Ishikawa (cell line): ENCODE data around the gene GALNTL6.

ENCODE experiments used
- CEBPB ChIP-seq: IDR thresholded peaks from 2 replicates; pipeline ENCODE4 v1.6.1; 2012
- CREB1 ChIP-seq: IDR thresholded peaks from 2 replicates; pipeline ENCODE4 v1.6.1; 2012; ENCODE audit warnings: low read depth
- EGR1 ChIP-seq: IDR thresholded peaks from 2 replicates; pipeline ENCODE4 v1.6.1; 2012
- EP300 ChIP-seq: IDR thresholded peaks from 2 replicates; pipeline ENCODE4 v1.6.1; 2012; ENCODE audit warnings: borderline replicate concordance
- FOXM1 ChIP-seq: IDR thresholded peaks from 2 replicates; pipeline ENCODE4 v1.6.1; 2012; ENCODE audit warnings: low read depth, borderline replicate concordance
- NFIC ChIP-seq: IDR thresholded peaks from 2 replicates; pipeline ENCODE4 v1.6.1; 2012
- RAD21 ChIP-seq: IDR thresholded peaks from 2 replicates; pipeline ENCODE4 v1.6.1; 2012; ENCODE audit warnings: low read depth
- TAF1 ChIP-seq: IDR thresholded peaks from 2 replicates; pipeline ENCODE4 v1.6.1; 2012; ENCODE audit warnings: low read depth, mild to moderate bottlenecking
- TCF12 ChIP-seq: IDR thresholded peaks from 2 replicates; pipeline ENCODE4 v1.6.1; 2012; ENCODE audit warnings: low read depth
- TEAD4 ChIP-seq: IDR thresholded peaks from 2 replicates; pipeline ENCODE4 v1.6.1; 2012
- YY1 ChIP-seq: IDR thresholded peaks from 2 replicates; pipeline ENCODE4 v1.6.1; 2012; ENCODE audit warnings: low read depth
- ZBTB7A ChIP-seq: IDR thresholded peaks from 2 replicates; pipeline ENCODE4 v1.6.1; 2012; ENCODE audit warnings: low read depth
- TF ChIP-seq, protein P1 (sequence below): IDR thresholded peaks from 2 replicates; pipeline ENCODE4 v1.6.1; 2012; ENCODE audit warnings: low read depth, mild to moderate bottlenecking
- TF ChIP-seq, protein P2 (sequence below): IDR thresholded peaks from 2 replicates; pipeline ENCODE4 v1.6.1; 2012
- TF ChIP-seq, protein P3 (sequence below): IDR thresholded peaks from 2 replicates; pipeline ENCODE4 v1.6.1; 2012

GALNTL6 gene

DNA sequence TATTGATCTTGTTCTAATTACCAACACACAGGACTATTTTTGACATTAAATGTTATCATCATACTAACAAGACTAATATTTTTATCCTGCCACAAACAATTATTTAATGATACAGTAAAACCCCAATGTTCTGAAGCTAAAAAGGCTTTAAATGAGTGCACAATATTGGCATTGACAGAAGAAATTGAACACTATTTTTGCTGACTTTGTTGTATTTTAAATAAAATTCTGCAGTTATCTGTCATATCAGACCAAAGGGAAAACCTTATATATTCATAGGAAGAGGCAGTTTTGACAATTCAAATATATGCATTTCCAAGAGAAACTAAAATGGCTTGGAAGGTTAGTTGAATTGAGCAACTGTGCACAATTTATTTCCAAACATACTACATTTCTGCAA is 957.6 kb downstream of the GALNTL6 start:
- TF ChIP-seq, protein P1, sequence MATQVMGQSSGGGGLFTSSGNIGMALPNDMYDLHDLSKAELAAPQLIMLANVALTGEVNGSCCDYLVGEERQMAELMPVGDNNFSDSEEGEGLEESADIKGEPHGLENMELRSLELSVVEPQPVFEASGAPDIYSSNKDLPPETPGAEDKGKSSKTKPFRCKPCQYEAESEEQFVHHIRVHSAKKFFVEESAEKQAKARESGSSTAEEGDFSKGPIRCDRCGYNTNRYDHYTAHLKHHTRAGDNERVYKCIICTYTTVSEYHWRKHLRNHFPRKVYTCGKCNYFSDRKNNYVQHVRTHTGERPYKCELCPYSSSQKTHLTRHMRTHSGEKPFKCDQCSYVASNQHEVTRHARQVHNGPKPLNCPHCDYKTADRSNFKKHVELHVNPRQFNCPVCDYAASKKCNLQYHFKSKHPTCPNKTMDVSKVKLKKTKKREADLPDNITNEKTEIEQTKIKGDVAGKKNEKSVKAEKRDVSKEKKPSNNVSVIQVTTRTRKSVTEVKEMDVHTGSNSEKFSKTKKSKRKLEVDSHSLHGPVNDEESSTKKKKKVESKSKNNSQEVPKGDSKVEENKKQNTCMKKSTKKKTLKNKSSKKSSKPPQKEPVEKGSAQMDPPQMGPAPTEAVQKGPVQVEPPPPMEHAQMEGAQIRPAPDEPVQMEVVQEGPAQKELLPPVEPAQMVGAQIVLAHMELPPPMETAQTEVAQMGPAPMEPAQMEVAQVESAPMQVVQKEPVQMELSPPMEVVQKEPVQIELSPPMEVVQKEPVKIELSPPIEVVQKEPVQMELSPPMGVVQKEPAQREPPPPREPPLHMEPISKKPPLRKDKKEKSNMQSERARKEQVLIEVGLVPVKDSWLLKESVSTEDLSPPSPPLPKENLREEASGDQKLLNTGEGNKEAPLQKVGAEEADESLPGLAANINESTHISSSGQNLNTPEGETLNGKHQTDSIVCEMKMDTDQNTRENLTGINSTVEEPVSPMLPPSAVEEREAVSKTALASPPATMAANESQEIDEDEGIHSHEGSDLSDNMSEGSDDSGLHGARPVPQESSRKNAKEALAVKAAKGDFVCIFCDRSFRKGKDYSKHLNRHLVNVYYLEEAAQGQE = no peak
- no peak for TF ChIP-seq YY1
- TF ChIP-seq TEAD4 = no peak
- TF ChIP-seq TCF12 = no peak

DNA sequence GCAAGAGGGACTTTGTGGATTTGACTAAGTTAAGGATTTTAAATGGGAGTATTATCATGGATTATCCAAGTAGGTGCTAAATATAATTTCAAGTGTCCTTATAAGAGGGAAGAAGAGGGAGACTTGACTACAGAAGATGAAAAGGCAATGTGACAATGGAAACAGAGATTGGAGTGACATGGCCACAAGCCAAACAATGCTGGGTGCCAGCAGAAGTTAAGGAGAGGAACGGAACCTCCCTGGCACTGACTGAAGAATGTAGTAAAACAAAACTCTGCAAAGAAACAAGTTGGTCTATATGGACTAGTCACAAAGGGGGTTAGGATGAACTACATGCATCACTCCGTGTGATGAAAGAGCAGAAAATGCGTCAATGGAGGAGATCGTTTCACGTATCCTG is 959.6 kb downstream of the GALNTL6 start:
- TF ChIP-seq TCF12 (no peak), FOXM1 (no peak), TAF1 (no peak), RAD21 (no peak), NFIC (no peak), ZBTB7A (no peak), CEBPB (no peak), EP300 (no peak), YY1 (no peak), CREB1 (no peak), EGR1 (no peak)
- TF ChIP-seq, protein P2, sequence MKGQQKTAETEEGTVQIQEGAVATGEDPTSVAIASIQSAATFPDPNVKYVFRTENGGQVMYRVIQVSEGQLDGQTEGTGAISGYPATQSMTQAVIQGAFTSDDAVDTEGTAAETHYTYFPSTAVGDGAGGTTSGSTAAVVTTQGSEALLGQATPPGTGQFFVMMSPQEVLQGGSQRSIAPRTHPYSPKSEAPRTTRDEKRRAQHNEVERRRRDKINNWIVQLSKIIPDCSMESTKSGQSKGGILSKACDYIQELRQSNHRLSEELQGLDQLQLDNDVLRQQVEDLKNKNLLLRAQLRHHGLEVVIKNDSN = no peak
- TF ChIP-seq, protein P1 = no peak
- TF ChIP-seq, protein P3, sequence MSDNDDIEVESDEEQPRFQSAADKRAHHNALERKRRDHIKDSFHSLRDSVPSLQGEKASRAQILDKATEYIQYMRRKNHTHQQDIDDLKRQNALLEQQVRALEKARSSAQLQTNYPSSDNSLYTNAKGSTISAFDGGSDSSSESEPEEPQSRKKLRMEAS = no peak

DNA sequence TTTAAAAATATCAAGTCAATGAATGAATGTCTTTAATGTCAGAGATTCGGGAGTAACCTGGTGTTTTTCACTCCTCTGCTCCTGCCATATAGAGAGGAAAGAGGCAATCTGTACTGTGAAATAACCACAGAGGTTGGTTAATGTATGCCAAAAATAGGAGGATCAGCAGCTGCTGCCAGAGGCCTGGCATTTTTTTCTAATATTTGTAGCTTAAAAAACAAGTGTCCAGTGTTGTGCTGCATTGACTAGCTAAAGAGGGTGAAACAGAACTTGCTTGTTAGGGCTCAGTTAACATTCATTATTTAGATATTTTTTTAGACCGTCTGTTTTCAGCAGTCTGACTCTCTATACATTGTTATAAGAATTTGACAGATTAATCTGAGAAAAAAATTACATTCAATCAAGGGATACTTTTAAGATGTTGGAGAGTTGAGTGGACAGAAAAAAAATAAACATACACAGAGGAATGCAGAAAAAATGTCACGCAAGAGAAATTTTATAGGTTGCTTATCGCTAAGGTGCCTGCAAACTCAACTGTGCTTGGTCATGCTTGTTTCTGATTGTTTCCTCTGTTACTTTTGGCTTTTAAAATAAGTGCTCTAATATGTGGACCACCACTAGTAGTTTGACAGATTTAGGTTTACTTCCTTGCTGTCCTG is 963.1 kb downstream of the GALNTL6 start:
- TF ChIP-seq TEAD4 (no peak), FOXM1 (no peak), YY1 (no peak), EGR1 (no peak), TAF1 (no peak), NFIC (no peak), EP300 (no peak), RAD21 (no peak), CREB1 (no peak), ZBTB7A (no peak), TCF12 (no peak), CEBPB (no peak)
- TF ChIP-seq, protein P1 = no peak
- TF ChIP-seq, protein P3 = no peak
- TF ChIP-seq, protein P2 = no peak

DNA sequence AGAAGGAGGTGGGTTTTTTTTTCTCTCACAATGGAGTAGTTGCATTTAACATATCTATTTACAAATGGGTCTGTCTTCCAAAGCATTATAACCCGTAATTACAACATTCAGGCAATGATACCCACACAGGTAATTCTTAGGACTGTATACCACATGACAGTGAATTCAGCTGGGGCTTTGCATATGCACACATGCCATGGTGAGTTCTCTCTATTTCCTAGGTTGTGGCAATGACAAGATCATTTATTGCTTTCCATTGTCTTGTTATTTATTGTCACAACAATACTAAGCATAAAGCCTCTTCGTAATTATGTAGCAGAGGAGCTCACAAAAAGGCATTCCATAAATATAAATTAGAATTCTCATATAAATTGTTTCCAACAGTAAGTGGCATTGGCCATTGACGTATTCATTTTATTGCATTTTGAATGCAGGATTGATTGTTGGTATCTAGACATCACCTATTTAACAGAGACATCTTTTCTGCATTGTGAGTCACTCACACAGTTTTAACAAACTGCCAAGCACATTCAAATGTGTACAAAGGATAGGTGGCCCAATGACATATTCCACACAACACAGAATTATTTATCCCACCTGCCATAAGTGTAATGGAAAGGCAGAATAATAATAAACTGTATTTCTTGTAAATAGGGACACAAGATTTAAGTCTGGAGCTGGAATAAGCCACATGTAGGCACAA is 964.7 kb downstream of the GALNTL6 start:
- no peak for TF ChIP-seq RAD21
- TF ChIP-seq NFIC = no peak
- no peak for TF ChIP-seq YY1
- no peak for TF ChIP-seq FOXM1
- TF ChIP-seq, protein P2 = no peak
- TF ChIP-seq ZBTB7A = no peak
- no peak for TF ChIP-seq TAF1
- no peak for TF ChIP-seq TEAD4
- TF ChIP-seq, protein P1 = no peak
- TF ChIP-seq, protein P3 = no peak
- TF ChIP-seq TCF12 = no peak
- no peak for TF ChIP-seq EP300
- no peak for TF ChIP-seq EGR1
- no peak for TF ChIP-seq CREB1
- no peak for TF ChIP-seq CEBPB
